HepG2 (cell line): ENCODE results near the gene LAG3. TPM values are rescaled to one million over a fixed set of nuclear protein-coding genes. Genes with fewer than 3 reads are reported as not detected.

Source experiments
- DZIP1 ChIP-seq: sonication (generic); formaldehyde crosslinking; IDR thresholded peaks from 2 replicates; pipeline ENCODE4 v1.5.0; 2020; ENCODE audit warnings: mild to moderate bottlenecking, missing genetic modification reagents
- FOXO1 ChIP-seq: sonication (generic); formaldehyde crosslinking; IDR thresholded peaks from 2 replicates; pipeline ENCODE4 v1.4.0; 2020; ENCODE audit warnings: missing genetic modification reagents
- HIC2 ChIP-seq: sonication (generic); formaldehyde crosslinking; IDR thresholded peaks from 2 replicates; pipeline ENCODE4 v1.9.0; 2022; ENCODE audit warnings: low read depth, missing genetic modification reagents
- HNRNPK ChIP-seq: fragments of 200-400 bp; formaldehyde crosslinking; IDR thresholded peaks from 2 replicates; pipeline ENCODE4 v1.6.1; 2018; ENCODE audit warnings: low read length, low read depth, moderate library complexity, mild to moderate bottlenecking; ENCODE audit not compliant: poor library complexity, severe bottlenecking
- HOXD1 ChIP-seq: sonication (generic); formaldehyde crosslinking; IDR thresholded peaks from 2 replicates; pipeline ENCODE4 v1.5.0; 2020; ENCODE audit warnings: missing genetic modification reagents
- IRF1 ChIP-seq: sonication (generic); formaldehyde crosslinking; IDR thresholded peaks from 2 replicates; pipeline ENCODE4 v1.4.0; 2020; ENCODE audit warnings: low read depth, mild to moderate bottlenecking, missing genetic modification reagents
- IRX3 ChIP-seq: sonication (generic); formaldehyde crosslinking; IDR thresholded peaks from 2 replicates; pipeline ENCODE4 v1.8.1; 2023; ENCODE audit warnings: mild to moderate bottlenecking, low read depth, missing genetic modification reagents, borderline replicate concordance
- KAT7 ChIP-seq: IDR thresholded peaks from 2 replicates; pipeline ENCODE4 v1.6.1; 2018; ENCODE audit warnings: borderline replicate concordance, missing compliant biosample characterization
- KDM2A ChIP-seq: sonication (generic); formaldehyde crosslinking; IDR thresholded peaks from 2 replicates; pipeline ENCODE4 v1.4.0; 2020; ENCODE audit warnings: low read depth, missing genetic modification reagents, borderline replicate concordance
- KLF12 ChIP-seq: sonication (generic); formaldehyde crosslinking; IDR thresholded peaks from 2 replicates; pipeline ENCODE4 v1.4.0; 2020; ENCODE audit warnings: missing genetic modification reagents, borderline replicate concordance
- SAP130 ChIP-seq: IDR thresholded peaks from 2 replicates; pipeline ENCODE4 v1.6.1; 2016; ENCODE audit warnings: low read depth
- SYNCRIP ChIP-seq: fragments of 200-400 bp; formaldehyde crosslinking; IDR thresholded peaks from 2 replicates; pipeline ENCODE4 v1.6.1; 2018; ENCODE audit warnings: mild to moderate bottlenecking, low read depth, low read length; ENCODE audit not compliant: insufficient read depth
- TEAD3 ChIP-seq: optimal IDR thresholded peaks from 2 replicates; pipeline ENCODE3; 2016; ENCODE audit warnings: borderline replicate concordance
- ZBTB3 ChIP-seq: sonication (generic); formaldehyde crosslinking; IDR thresholded peaks from 2 replicates; pipeline ENCODE4 v1.4.0; 2020; ENCODE audit warnings: low read depth, mild to moderate bottlenecking, moderate library complexity, missing genetic modification reagents, borderline replicate concordance
- ZBTB7A ChIP-seq: sonication (generic); formaldehyde crosslinking; IDR thresholded peaks from 2 replicates; pipeline ENCODE4 v1.8.0; 2022; ENCODE audit warnings: mild to moderate bottlenecking, missing genetic modification reagents
- ZNF138 ChIP-seq: sonication (generic); formaldehyde crosslinking; IDR thresholded peaks from 2 replicates; pipeline ENCODE4 v1.5.0; 2020; ENCODE audit warnings: mild to moderate bottlenecking, low read depth, missing genetic modification reagents
- ZNF329 ChIP-seq: sonication (generic); formaldehyde crosslinking; IDR thresholded peaks from 2 replicates; pipeline ENCODE4 v1.9.0; 2021; ENCODE audit warnings: low read depth, mild to moderate bottlenecking, missing genetic modification reagents
- ZNF382 ChIP-seq: sonication (generic); formaldehyde crosslinking; IDR thresholded peaks from 2 replicates; pipeline ENCODE4 v1.5.0; 2020; ENCODE audit warnings: missing genetic modification reagents, mild to moderate bottlenecking, borderline replicate concordance
- ZNF557 ChIP-seq: sonication (generic); formaldehyde crosslinking; IDR thresholded peaks from 2 replicates; pipeline ENCODE4 v1.4.0; 2020; ENCODE audit warnings: missing genetic modification reagents
- ZNF710 ChIP-seq: sonication (generic); formaldehyde crosslinking; IDR thresholded peaks from 2 replicates; pipeline ENCODE4 v1.5.0; 2020; ENCODE audit warnings: mild to moderate bottlenecking, missing genetic modification reagents, borderline replicate concordance
- ZNF790 ChIP-seq: sonication (generic); formaldehyde crosslinking; IDR thresholded peaks from 2 replicates; pipeline ENCODE4 v1.8.0; 2022; ENCODE audit warnings: missing genetic modification reagents, mild to moderate bottlenecking, borderline replicate concordance
- ZNF816 ChIP-seq: sonication (generic); formaldehyde crosslinking; IDR thresholded peaks from 2 replicates; pipeline ENCODE4 v1.8.0; 2022; ENCODE audit warnings: missing genetic modification reagents, mild to moderate bottlenecking, borderline replicate concordance
- polyA plus RNA-seq, 8 experiments: library from polyadenylated mRNA; depleted of rRNA in 3 of 8; stranded (reverse) in 7 of 8; unstranded in 1 of 8; fragments of >200 nt; fragmentation: Illumina TruSeq in 4 of 8; extraction: Trizol in 4 of 8; gene quantifications; 2 replicates each; pipeline versions ENCODE4 v1.2.1 to v1.2.3, GENCODE V29; 2011 to 2016; ENCODE audit warnings: low read depth in 4 of 8, missing spikeins in 1 of 8, mixed read lengths in 1 of 8; ENCODE audit not compliant: insufficient read depth in 1 of 8
- total RNA-seq, 5 experiments: library from RNA; depleted of rRNA; stranded (reverse); fragments of >200 nt; fragmentation: Illumina TruSeq; extraction: Trizol; gene quantifications; 2 replicates each; pipeline ENCODE4 v1.2.3, GENCODE V29; 2016; ENCODE audit warnings: low read depth in 1 of 5
- TF ChIP-seq, protein P1 (sequence below): sonication (generic); formaldehyde crosslinking; IDR thresholded peaks from 2 replicates; pipeline ENCODE4 v1.8.0; 2023; ENCODE audit warnings: mild to moderate bottlenecking, missing genetic modification reagents

Gene LAG3
- total and polyA plus RNA-seq, 2 of the 13 experiments (the other 11 are each of a cell fraction or from before 2014, with no cell fraction given) = 0.11 to 0.26 TPM

GRCh38 chr12:6724409-6724797 is 47.9 kb upstream of the LAG3 start (continued):
- TF ChIP-seq DZIP1 (CRISPR knock-in tag) = no peak; the same call in 1 of the 2 replicates
- no peak for TF ChIP-seq SYNCRIP
- TF ChIP-seq TEAD3 (CRISPR knock-in tag) = no peak
- TF ChIP-seq ZNF329 (CRISPR knock-in tag) = no peak
- no peak for TF ChIP-seq HNRNPK
- TF ChIP-seq ZNF557 (CRISPR knock-in tag) = 0 out of 2 replicates have a peak, but pooled peaks have one; percentile 12
- TF ChIP-seq ZNF790 (CRISPR knock-in tag) = no peak
- no peak for TF ChIP-seq SAP130 (CRISPR knock-in tag)
- no peak for TF ChIP-seq KAT7 (CRISPR knock-in tag)
- TF ChIP-seq ZNF816 (CRISPR knock-in tag) = no peak
- TF ChIP-seq ZNF138 (CRISPR knock-in tag) = peak; percentile 27
- TF ChIP-seq ZBTB7A (CRISPR knock-in tag) = no peak
- TF ChIP-seq, protein P1, sequence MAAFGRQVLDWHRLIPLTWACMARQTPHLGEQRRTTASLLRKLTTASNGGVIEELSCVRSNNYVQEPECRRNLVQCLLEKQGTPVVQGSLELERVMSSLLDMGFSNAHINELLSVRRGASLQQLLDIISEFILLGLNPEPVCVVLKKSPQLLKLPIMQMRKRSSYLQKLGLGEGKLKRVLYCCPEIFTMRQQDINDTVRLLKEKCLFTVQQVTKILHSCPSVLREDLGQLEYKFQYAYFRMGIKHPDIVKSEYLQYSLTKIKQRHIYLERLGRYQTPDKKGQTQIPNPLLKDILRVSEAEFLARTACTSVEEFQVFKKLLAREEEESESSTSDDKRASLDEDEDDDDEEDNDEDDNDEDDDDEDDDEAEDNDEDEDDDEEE (CRISPR knock-in tag) = peak; percentile 61
- TF ChIP-seq HIC2 (CRISPR knock-in tag) = no peak
- TF ChIP-seq ZNF382 (CRISPR knock-in tag) = no peak; the same call in 1 of the 2 replicates
- TF ChIP-seq KLF12 = no peak
- TF ChIP-seq IRF1 (CRISPR knock-in tag) = no peak
- no peak for TF ChIP-seq ZNF710 (CRISPR knock-in tag)
- TF ChIP-seq HOXD1 (CRISPR knock-in tag) = no peak
- no peak for TF ChIP-seq IRX3 (CRISPR knock-in tag)
- no peak for TF ChIP-seq FOXO1 (CRISPR knock-in tag)
- TF ChIP-seq KDM2A (CRISPR knock-in tag) = no peak
- TF ChIP-seq ZBTB3 (CRISPR knock-in tag) = no peak
